Loucy (cell line): Measurements from ENCODE around the gene FAP.
A peak's percentile ranks its signal among the peaks of the same experiment; 100 is the strongest.

Experiments
- H2AFZ ChIP-seq: fragments of 200-600 bp; sonication (generic); 2 replicates; pipeline ENCODE4 v1.6.0; 2016; ENCODE audit warnings: antibody characterized with exemption, mild to moderate bottlenecking, low read length, moderate library complexity
- H3F3A ChIP-seq: fragments of 200-600 bp; 2 replicates; pipeline ENCODE4 v1.6.0; 2016; ENCODE audit warnings: antibody characterized with exemption, low read depth, mild to moderate bottlenecking
- H3K27me3 ChIP-seq: fragments of 200-600 bp; sonication (generic); 2 replicates; pipeline ENCODE4 v1.6.1; 2014; ENCODE audit warnings: low read length, mild to moderate bottlenecking; ENCODE audit not compliant: insufficient read depth, poor library complexity, severe bottlenecking
- H3K36me3 ChIP-seq: fragments of 200-600 bp; sonication (generic); 2 replicates; pipeline ENCODE4 v1.6.1; 2016; ENCODE audit warnings: low read length; ENCODE audit not compliant: insufficient read depth
- H3K4me1 ChIP-seq: fragments of 200-600 bp; sonication (generic); 2 replicates; pipeline ENCODE4 v1.5.1; 2014; ENCODE audit warnings: low read length, mild to moderate bottlenecking; ENCODE audit not compliant: insufficient read depth, poor library complexity, severe bottlenecking
- H3K4me2 ChIP-seq: fragments of 200-600 bp; sonication (generic); 2 replicates; pipeline ENCODE4 v1.6.0; 2014; ENCODE audit warnings: antibody characterized with exemption, low read length, low read depth, mild to moderate bottlenecking; ENCODE audit not compliant: poor library complexity, severe bottlenecking
- H3K4me3 ChIP-seq: fragments of 200-600 bp; sonication (generic); 2 replicates; pipeline ENCODE4 v1.5.1; 2014; ENCODE audit warnings: low read length, mild to moderate bottlenecking, mixed read lengths; ENCODE audit not compliant: poor library complexity, severe bottlenecking
- H3K79me2 ChIP-seq: fragments of 200-600 bp; sonication (generic); 2 replicates; pipeline ENCODE4 v1.6.1; 2014; ENCODE audit warnings: low read length; ENCODE audit not compliant: insufficient read depth
- H3K9ac ChIP-seq: fragments of 200-600 bp; sonication (generic); 2 replicates; pipeline ENCODE4 v1.6.0; 2014; ENCODE audit warnings: mild to moderate bottlenecking, low read depth, low read length, moderate library complexity; ENCODE audit not compliant: poor library complexity, severe bottlenecking
- H3K9me2 ChIP-seq: fragments of 200-600 bp; sonication (generic); replicated peaks from 2 replicates; pipeline ENCODE4 v1.6.1; 2016; ENCODE audit warnings: low read depth, low read length, mixed read lengths
- H3K9me3 ChIP-seq: fragments of 200-600 bp; sonication (generic); 2 replicates; pipeline ENCODE4 v1.6.1; 2014; ENCODE audit warnings: mild to moderate bottlenecking, antibody characterized with exemption, low read length, low read depth; ENCODE audit not compliant: insufficient read depth
- H4K20me1 ChIP-seq: fragments of 200-600 bp; sonication (generic); 2 replicates; pipeline ENCODE4 v1.6.0; 2014; ENCODE audit warnings: antibody characterized with exemption, low read length, mild to moderate bottlenecking; ENCODE audit not compliant: insufficient read depth, poor library complexity, severe bottlenecking
- EZH2phosphoT487 ChIP-seq: fragments of 200-600 bp; IDR thresholded peaks from 2 replicates; pipeline ENCODE4 v1.6.1; 2018; ENCODE audit warnings: antibody characterized with exemption, mild to moderate bottlenecking, moderate library complexity, borderline replicate concordance
- TF ChIP-seq, protein P1 (sequence below): fragments of 200-600 bp; sonication (generic); conservative IDR thresholded peaks from 2 replicates; pipeline ENCODE4 v1.5.1; 2014; ENCODE audit warnings: mild to moderate bottlenecking, antibody characterized with exemption, low read length

The FAP gene

GRCh38 chr2:162243294-162243693, at the start of gene FAP:
TSS of gene FAP (minus strand) at chr2:162243445. CDS start at chr2:162243327, 118 bp downstream.
- no peaks in the 10 kb centered on the region for H3K36me3 ChIP-seq
- H3K9me3 ChIP-seq: no peaks in the 10 kb centered on the region
- H3K4me3 ChIP-seq: no peak within 1 kb of the TSS
- TF ChIP-seq EZH2phosphoT487: no peak
- TF ChIP-seq, protein P1, sequence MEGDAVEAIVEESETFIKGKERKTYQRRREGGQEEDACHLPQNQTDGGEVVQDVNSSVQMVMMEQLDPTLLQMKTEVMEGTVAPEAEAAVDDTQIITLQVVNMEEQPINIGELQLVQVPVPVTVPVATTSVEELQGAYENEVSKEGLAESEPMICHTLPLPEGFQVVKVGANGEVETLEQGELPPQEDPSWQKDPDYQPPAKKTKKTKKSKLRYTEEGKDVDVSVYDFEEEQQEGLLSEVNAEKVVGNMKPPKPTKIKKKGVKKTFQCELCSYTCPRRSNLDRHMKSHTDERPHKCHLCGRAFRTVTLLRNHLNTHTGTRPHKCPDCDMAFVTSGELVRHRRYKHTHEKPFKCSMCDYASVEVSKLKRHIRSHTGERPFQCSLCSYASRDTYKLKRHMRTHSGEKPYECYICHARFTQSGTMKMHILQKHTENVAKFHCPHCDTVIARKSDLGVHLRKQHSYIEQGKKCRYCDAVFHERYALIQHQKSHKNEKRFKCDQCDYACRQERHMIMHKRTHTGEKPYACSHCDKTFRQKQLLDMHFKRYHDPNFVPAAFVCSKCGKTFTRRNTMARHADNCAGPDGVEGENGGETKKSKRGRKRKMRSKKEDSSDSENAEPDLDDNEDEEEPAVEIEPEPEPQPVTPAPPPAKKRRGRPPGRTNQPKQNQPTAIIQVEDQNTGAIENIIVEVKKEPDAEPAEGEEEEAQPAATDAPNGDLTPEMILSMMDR: no peak
- H3K9ac ChIP-seq: no peak within 1 kb of the TSS
- H3F3A ChIP-seq: no peaks in the 10 kb centered on the region
- H3K4me1 ChIP-seq: no peaks in the 10 kb centered on the region
- no peak within 1 kb of the TSS for H2AFZ ChIP-seq
- H3K27me3 ChIP-seq: no peaks in the 10 kb centered on the region
- no peaks in the 10 kb centered on the region for H3K79me2 ChIP-seq
- no peaks in the 10 kb centered on the region for H4K20me1 ChIP-seq
- no peaks in the 10 kb centered on the region for H3K9me2 ChIP-seq
- H3K4me2 ChIP-seq: no peak within 1 kb of the TSS

DNA sequence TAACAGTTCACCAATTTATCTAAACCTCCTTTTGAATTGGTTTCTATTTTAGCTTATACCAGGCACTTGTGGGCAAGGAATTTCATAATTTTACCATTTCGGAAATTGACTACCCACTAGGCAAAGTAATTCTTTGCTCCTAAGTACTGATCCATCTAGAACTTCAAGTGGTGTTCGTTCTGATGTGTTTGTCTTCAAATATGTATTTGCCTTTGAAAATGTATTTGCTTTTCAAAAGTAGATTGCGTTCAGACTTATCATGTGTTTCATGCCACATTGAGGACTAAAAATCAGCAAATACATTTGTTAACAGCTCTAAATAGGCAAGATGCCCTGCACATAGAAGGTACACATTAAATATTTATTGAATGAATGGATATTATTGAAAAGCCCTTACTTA, 48.5 kb upstream of the FAP start:
- Histone ChIP-seq H3K27me3 (no peaks in the 10 kb centered on the region), H3K4me3 (no peak overlapping the region), H3K9me2 (no peaks in the 10 kb centered on the region), H3K4me1 (no peaks in the 10 kb centered on the region), H3K9ac (no peak overlapping the region), H3F3A (no peaks in the 10 kb centered on the region), H2AFZ (no peak overlapping the region), H3K79me2 (no peaks in the 10 kb centered on the region), H4K20me1 (no peaks in the 10 kb centered on the region), H3K36me3 (no peaks in the 10 kb centered on the region), H3K4me2 (no peak overlapping the region), H3K9me3 (no peaks in the 10 kb centered on the region)
- no peak for TF ChIP-seq EZH2phosphoT487

DNA sequence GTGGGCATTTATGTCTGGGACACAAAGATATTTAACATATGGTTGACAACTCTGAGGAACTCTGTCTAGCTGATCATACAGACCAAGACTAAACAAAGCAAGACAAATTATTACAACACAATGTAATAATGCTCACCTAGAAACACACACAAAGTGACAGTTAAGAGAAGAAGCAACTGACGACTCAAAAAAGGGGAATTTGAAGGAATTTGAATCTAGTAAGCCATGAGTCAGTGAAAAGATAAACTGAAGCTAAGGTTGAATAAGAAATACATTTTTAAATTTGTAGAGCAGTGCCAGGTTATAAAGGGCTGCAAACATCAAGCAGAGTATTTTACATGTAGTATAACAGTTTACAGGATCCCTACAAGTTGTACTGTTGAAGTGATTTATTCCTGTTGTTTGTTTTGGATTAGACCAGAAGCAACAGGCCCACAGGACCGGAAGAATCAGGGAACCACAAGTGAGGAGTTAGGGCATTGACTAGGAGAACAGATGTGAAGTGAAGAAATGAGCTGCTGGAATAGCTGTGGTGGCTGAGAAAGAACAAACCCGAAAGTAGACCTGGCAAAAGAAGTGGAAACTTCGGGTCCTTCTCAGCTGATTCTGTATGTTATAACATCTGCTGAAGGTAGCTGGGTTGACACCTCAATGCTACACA, 39.6 kb upstream of the FAP start:
- TF ChIP-seq EZH2phosphoT487: no peak
- TF ChIP-seq, protein P1: no peak
- no peaks in the 10 kb centered on the region for H3K9me3 ChIP-seq
- H2AFZ ChIP-seq: no peak overlapping the region
- no peak overlapping the region for H3K9ac ChIP-seq
- H3K4me2 ChIP-seq: no peak overlapping the region
- H4K20me1 ChIP-seq: no peaks in the 10 kb centered on the region
- no peaks in the 10 kb centered on the region for H3K4me1 ChIP-seq
- H3F3A ChIP-seq: no peaks in the 10 kb centered on the region
- peaks cover 9% of the 10 kb centered on the region; the same call in 1 of the 2 replicates for H3K36me3 ChIP-seq
- no peak overlapping the region for H3K4me3 ChIP-seq
- H3K79me2 ChIP-seq: no peaks in the 10 kb centered on the region
- H3K27me3 ChIP-seq: no peaks in the 10 kb centered on the region
- H3K9me2 ChIP-seq: no peaks in the 10 kb centered on the region

DNA sequence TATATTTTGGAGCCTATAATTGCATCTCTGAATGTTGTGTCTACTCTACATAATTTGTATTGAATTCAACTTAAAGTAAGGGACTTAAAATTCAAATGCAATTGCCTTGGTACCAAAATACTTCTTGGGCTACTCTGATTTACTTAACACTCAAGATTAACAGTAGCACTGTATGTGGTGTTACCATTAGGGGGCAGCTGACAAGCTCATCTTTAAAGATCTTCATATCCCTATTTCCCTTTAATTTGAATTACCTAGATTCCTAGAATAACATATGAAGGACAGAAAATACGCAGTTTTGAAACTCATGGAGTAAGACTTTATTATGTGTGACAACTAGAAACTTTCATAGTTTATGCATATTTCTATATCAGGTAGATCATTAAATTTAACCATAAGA, 37.4 kb upstream of the FAP start:
- Histone ChIP-seq H3K9me3 (no peaks in the 10 kb centered on the region), H3K36me3 (peaks cover 9% of the 10 kb centered on the region; the same call in 1 of the 2 replicates), H3F3A (no peaks in the 10 kb centered on the region), H3K9me2 (no peaks in the 10 kb centered on the region), H3K9ac (no peak overlapping the region), H3K4me2 (no peak overlapping the region), H3K27me3 (no peaks in the 10 kb centered on the region), H4K20me1 (no peaks in the 10 kb centered on the region), H2AFZ (no peak overlapping the region), H3K4me3 (no peak overlapping the region), H3K4me1 (no peaks in the 10 kb centered on the region), H3K79me2 (no peaks in the 10 kb centered on the region)
- TF ChIP-seq EZH2phosphoT487: no peak
- TF ChIP-seq, protein P1: peak; percentile 40
